Caco-2 (cell line): Measurements from ENCODE around the gene NEK8. TPM values are rescaled to one million over a fixed set of nuclear protein-coding genes. Genes with fewer than 3 reads are reported as not detected.

Source experiments
- BruUV-seq: library from RNA; stranded (reverse); fragments of 400-500 nt; replicated peaks from 2 replicates; lab custom pipeline; 2021; lab: Mats Ljungman, UMichigan
- CTCF ChIA-PET: fragments of 300-600 bp; sonication (Branson Sonifier 250); formaldehyde crosslinking; loops from one replicate; lab custom pipeline; 2022; ENCODE audit warnings: antibody characterized with exemption; lab: Charles Lee
- POLR2A ChIA-PET: fragments of 300-600 bp; sonication (Branson Sonifier 250); formaldehyde crosslinking; loops from one replicate; lab custom pipeline; 2022; ENCODE audit warnings: antibody characterized with exemption; lab: Charles Lee
- DNase-seq, 2 experiments: peaks; one replicate each; pipeline versions ENCODE4 v3.0.0 to v3.0.0-alpha.2; 2020 to 2022
- H3K27me3 ChIP-seq: replicated peaks from 2 replicates; pipeline ENCODE4 v1.6.0; 2011; ENCODE audit warnings: low read length; ENCODE audit not compliant: control insufficient read depth, insufficient read depth
- H3K36me3 ChIP-seq: 2 replicates; pipeline ENCODE4 v1.5.1; 2011; ENCODE audit warnings: low read length; ENCODE audit not compliant: control insufficient read depth, insufficient read depth
- H3K4me1 ChIP-seq: fragments of 250-450 bp; sonication (Bioruptor Pico); 2 replicates; pipeline ENCODE4 v1.5.1; 2020; ENCODE audit warnings: mild to moderate bottlenecking
- H3K4me3 ChIP-seq: 2 replicates; pipeline ENCODE4 v1.5.1; 2011; ENCODE audit warnings: low read depth, mild to moderate bottlenecking, control low read depth, low read length
- H3K9me3 ChIP-seq: fragments of 250-450 bp; sonication (Bioruptor Pico); 2 replicates; pipeline ENCODE4 v1.5.1; 2020; ENCODE audit warnings: mild to moderate bottlenecking, moderate library complexity
- H3K27ac Mint-ChIP-seq: one replicate; pipeline ENCODE4 v1.8.0; 2022; ENCODE audit warnings: mixed read lengths; ENCODE audit not compliant: unreplicated experiment
- H3K27me3 Mint-ChIP-seq: one replicate; pipeline ENCODE4 v1.8.0; 2022; ENCODE audit warnings: mixed read lengths; ENCODE audit not compliant: insufficient read depth, unreplicated experiment
- H3K36me3 Mint-ChIP-seq: one replicate; pipeline ENCODE4 v1.8.0; 2022; ENCODE audit warnings: mild to moderate bottlenecking, mixed read lengths; ENCODE audit not compliant: insufficient read depth, unreplicated experiment
- H3K4me1 Mint-ChIP-seq: one replicate; pipeline ENCODE4 v1.8.0; 2022; ENCODE audit warnings: low read depth, mixed read lengths; ENCODE audit not compliant: unreplicated experiment
- H3K4me3 Mint-ChIP-seq: one replicate; pipeline ENCODE4 v1.8.0; 2022; ENCODE audit warnings: mild to moderate bottlenecking, moderate library complexity, mixed read lengths; ENCODE audit not compliant: unreplicated experiment
- H3K9me3 Mint-ChIP-seq: one replicate; pipeline ENCODE4 v1.8.0; 2022; ENCODE audit warnings: mixed read lengths; ENCODE audit not compliant: unreplicated experiment
- intact Hi-C: fragments of 100-400 bp; cut with micrococcal nuclease; formaldehyde crosslinking; loops from one replicate; pipeline ENCODE4 v1.10.0; 2022; ENCODE audit not compliant: unreplicated experiment
- total RNA-seq: library from RNA; stranded (reverse); gene quantifications from 2 replicates; pipeline ENCODE4 v1.2.3, GENCODE V29; 2022
- TF ChIP-seq, protein P1 (sequence below), 2 experiments: fragments of 200-600 bp in 1 of 2; IDR thresholded peaks; 1 replicate in 1 of 2; 2 replicates in 1 of 2; pipeline versions ENCODE4 v1.5.1 to v1.8.0; 2011 to 2022; ENCODE audit warnings: antibody characterized with exemption in 1 of 2, control low read depth in 1 of 2, inconsistent platforms in 1 of 2, low read depth in 1 of 2, low read length in 1 of 2, mild to moderate bottlenecking in 1 of 2, moderate library complexity in 1 of 2; ENCODE audit not compliant: insufficient read depth in 1 of 2, severe bottlenecking in 1 of 2, unreplicated experiment in 1 of 2

NEK8 gene
- total RNA-seq, 1 experiment from 2014 or later = 11.0 TPM

GRCh38 chr17:28718333-28719020 is 10.1 kb upstream of the NEK8 start:
- no peak for DNase-seq

GRCh38 chr17:28719021-28719433 is 9.6 kb upstream of the NEK8 start:
- Histone ChIP-seq H3K9me3 (no peaks in the 10 kb centered on the region), H3K36me3 (peaks cover 13% of the 10 kb centered on the region), H3K4me3 (peak overlapping the region; percentile 67), H3K27me3 (no peaks in the 10 kb centered on the region), H3K4me1 (peaks cover 24% of the 10 kb centered on the region)
- TF ChIP-seq, protein P1, sequence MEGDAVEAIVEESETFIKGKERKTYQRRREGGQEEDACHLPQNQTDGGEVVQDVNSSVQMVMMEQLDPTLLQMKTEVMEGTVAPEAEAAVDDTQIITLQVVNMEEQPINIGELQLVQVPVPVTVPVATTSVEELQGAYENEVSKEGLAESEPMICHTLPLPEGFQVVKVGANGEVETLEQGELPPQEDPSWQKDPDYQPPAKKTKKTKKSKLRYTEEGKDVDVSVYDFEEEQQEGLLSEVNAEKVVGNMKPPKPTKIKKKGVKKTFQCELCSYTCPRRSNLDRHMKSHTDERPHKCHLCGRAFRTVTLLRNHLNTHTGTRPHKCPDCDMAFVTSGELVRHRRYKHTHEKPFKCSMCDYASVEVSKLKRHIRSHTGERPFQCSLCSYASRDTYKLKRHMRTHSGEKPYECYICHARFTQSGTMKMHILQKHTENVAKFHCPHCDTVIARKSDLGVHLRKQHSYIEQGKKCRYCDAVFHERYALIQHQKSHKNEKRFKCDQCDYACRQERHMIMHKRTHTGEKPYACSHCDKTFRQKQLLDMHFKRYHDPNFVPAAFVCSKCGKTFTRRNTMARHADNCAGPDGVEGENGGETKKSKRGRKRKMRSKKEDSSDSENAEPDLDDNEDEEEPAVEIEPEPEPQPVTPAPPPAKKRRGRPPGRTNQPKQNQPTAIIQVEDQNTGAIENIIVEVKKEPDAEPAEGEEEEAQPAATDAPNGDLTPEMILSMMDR (IDR thresholded peaks at IDR 0.05; ENCODE audit: insufficient read depth in 1 of 2, low read depth in 1 of 2, low read length in 1 of 2, severe bottlenecking in 1 of 2, unreplicated experiment in 1 of 2) = no peak
- ChIA-PET POLR2A (interaction anchor here (0.6 to 3.0 kb wide), 24 partner anchors 9 to 383 kb away, joined by 3 to 213 read pairs (median 6); partner anchors contain the start of genes BLTP2, IFT20, NEK8 and PHF12), CTCF (interaction anchor here (0.5 to 1.6 kb wide), 14 partner anchors 8 to 233 kb away, joined by 3 to 23 read pairs (median 5); partner anchors contain the start of genes ALDOC, BLTP2, NEK8 and PROCA1)
- H3K27me3 Mint-ChIP-seq = no peaks in the 10 kb centered on the region
- peak overlapping the region; percentile 94 for H3K4me3 Mint-ChIP-seq
- peaks cover 50% of the 10 kb centered on the region for H3K36me3 Mint-ChIP-seq
- DNase-seq = no peak
- H3K9me3 Mint-ChIP-seq = no peaks in the 10 kb centered on the region
- intact Hi-C loops = loop anchor here (1.0 to 2.0 kb wide), 3 partner anchors 8 to 74 kb away; partner anchors contain the start of genes BLTP2 and PROCA1
- peak overlapping the region; percentile 98 for H3K27ac Mint-ChIP-seq
- peaks cover 27% of the 10 kb centered on the region for H3K4me1 Mint-ChIP-seq
- no TSS peak for BruUV-seq

More at GRCh38 chr17:28718333-28719020, 10.1 kb upstream of the NEK8 start:
- Mint-ChIP-seq H3K36me3 (peaks cover 44% of the 10 kb centered on the region), H3K27me3 (no peaks in the 10 kb centered on the region), H3K4me1 (peaks cover 22% of the 10 kb centered on the region), H3K27ac (peak overlapping the region; percentile 98), H3K9me3 (no peaks in the 10 kb centered on the region), H3K4me3 (peak overlapping the region; percentile 94)
- ChIA-PET CTCF (interaction anchor here (1.5 kb wide), 1 partner anchor 8 kb away, joined by 22 read pairs; the partner anchor contains the start of gene PROCA1), POLR2A (interaction anchor here (1.0 to 3.0 kb wide), 4 partner anchors 8 to 180 kb away, joined by 3 to 213 read pairs (median 20); partner anchors contain the start of gene PROCA1)
- no peaks in the 10 kb centered on the region for H3K9me3 ChIP-seq
- no peak overlapping the region; the same call in 1 of the 2 replicates for H3K4me3 ChIP-seq
- H3K4me1 ChIP-seq = peaks cover 24% of the 10 kb centered on the region
- no peaks in the 10 kb centered on the region for H3K27me3 ChIP-seq
- intact Hi-C loops = loop anchor here (1.0 to 2.0 kb wide), 3 partner anchors 7 to 74 kb away; partner anchors contain the start of genes BLTP2 and PROCA1
- TF ChIP-seq, protein P1 (IDR thresholded peaks at IDR 0.05; ENCODE audit: insufficient read depth in 1 of 2, low read depth in 1 of 2, low read length in 1 of 2, severe bottlenecking in 1 of 2, unreplicated experiment in 1 of 2) = no peak
- no TSS peak for BruUV-seq
- peaks cover 12% of the 10 kb centered on the region for H3K36me3 ChIP-seq
